Activated T-cell treated with anti-CD3 and anti-CD28 coated beads for 48 hours (primary cell): Measurements from ENCODE around the gene RHBDF1.
A peak's percentile ranks its signal among the peaks of the same experiment; 100 is the strongest.

Experiments
- DNase-seq: peaks from one replicate; pipeline ENCODE4 v3.0.0-alpha.2; 2020; ENCODE audit warnings: low read depth

RHBDF1 gene

GRCh38 chr16:72561-73548 is at the start of gene RHBDF1:
RHBDF1 (minus strand) TSS chr16:72631; CDS start chr16:65015, 7,616 bp downstream.
- no peak for DNase-seq

GRCh38 chr16:120756-121155 is 48.3 kb upstream of the RHBDF1 start:
- no peak for DNase-seq

GRCh38 chr16:119835-120491 is 47.5 kb upstream of the RHBDF1 start:
- DNase-seq: no peak

- no peak for DNase-seq
Observed at GRCh38 chr16:119295-119694, 46.9 kb upstream of the RHBDF1 start.

- no peak for DNase-seq
Observed at GRCh38 chr16:118857-119256, 46.4 kb upstream of the RHBDF1 start.

GRCh38 chr16:117379-118365 is 45.2 kb upstream of the RHBDF1 start:
- DNase-seq: peak; percentile 43

GRCh38 chr16:116015-116414 is 43.6 kb upstream of the RHBDF1 start:
- no peak for DNase-seq

GRCh38 chr16:114327-114726 is 41.9 kb upstream of the RHBDF1 start:
- DNase-seq: no peak

- no peak for DNase-seq
Observed at GRCh38 chr16:112153-112840, 39.9 kb upstream of the RHBDF1 start.

GRCh38 chr16:106623-107324 is 34.3 kb upstream of the RHBDF1 start:
- DNase-seq: no peak

GRCh38 chr16:105521-105920 is 33.1 kb upstream of the RHBDF1 start:
- DNase-seq: no peak

- no peak for DNase-seq
Observed at GRCh38 chr16:104928-105327, 32.5 kb upstream of the RHBDF1 start.

GRCh38 chr16:104355-104754 is 31.9 kb upstream of the RHBDF1 start:
- no peak for DNase-seq

- DNase-seq: no peak
Observed at GRCh38 chr16:102060-102855, 29.8 kb upstream of the RHBDF1 start.

- DNase-seq: no peak
Observed at GRCh38 chr16:101586-101985, 29.2 kb upstream of the RHBDF1 start.

GRCh38 chr16:100989-101388 is 28.6 kb upstream of the RHBDF1 start:
- no peak for DNase-seq

- DNase-seq: no peak
Observed at GRCh38 chr16:97822-98221, 25.4 kb upstream of the RHBDF1 start.

- DNase-seq: peak; percentile 91
Observed at GRCh38 chr16:96935-97381, 24.5 kb upstream of the RHBDF1 start.

- DNase-seq: no peak
Observed at GRCh38 chr16:94918-95265, 22.5 kb upstream of the RHBDF1 start.
